CD8-positive, alpha-beta memory T cell (primary cell): ENCODE results near the gene CST1. TPM values are rescaled to one million over a fixed set of nuclear protein-coding genes. Genes with fewer than 3 reads are reported as not detected.
"Not testable (repeated sequence)": the region's sequence is repeated elsewhere in the genome, so short reads cannot be mapped to it uniquely, and the experiment has no call there.

ENCODE experiments used
- CTCF ChIA-PET: fragments of 350-600 bp; sonication (Branson Sonifier 250); formaldehyde crosslinking; loops from one replicate; lab custom pipeline; 2021; ENCODE audit warnings: antibody characterized with exemption; lab: Charles Lee
- POLR2A ChIA-PET: fragments of 350-600 bp; sonication (Branson Sonifier 250); formaldehyde crosslinking; loops from one replicate; lab custom pipeline; 2021; ENCODE audit warnings: antibody characterized with exemption; lab: Charles Lee
- DNase-seq, 5 donors: peaks; one replicate each; pipeline versions ENCODE4 v3.0.0 to v3.0.0-alpha.2; 2020 to 2022; ENCODE audit warnings: mixed read lengths in 1 of 5
- H3K27ac ChIP-seq: one replicate; pipeline ENCODE4 v1.7.0; 2013; ENCODE audit warnings: low read depth, mild to moderate bottlenecking, low read length, moderate library complexity
- H3K27me3 ChIP-seq: 2 replicates; pipeline ENCODE4 v1.7.0; 2013; ENCODE audit warnings: low read length, mild to moderate bottlenecking; ENCODE audit not compliant: insufficient read depth, poor library complexity, severe bottlenecking
- H3K36me3 ChIP-seq: 2 replicates; pipeline ENCODE4 v1.7.0; 2013; ENCODE audit warnings: mild to moderate bottlenecking, low read length, moderate library complexity; ENCODE audit not compliant: insufficient read depth
- H3K4me1 ChIP-seq: 2 replicates; pipeline ENCODE4 v1.7.0; 2013; ENCODE audit warnings: mild to moderate bottlenecking, low read length, moderate library complexity; ENCODE audit not compliant: insufficient read depth
- H3K4me3 ChIP-seq: 2 replicates; pipeline ENCODE4 v1.7.0; 2013; ENCODE audit warnings: mild to moderate bottlenecking, low read length
- H3K9me3 ChIP-seq: 2 replicates; pipeline ENCODE4 v1.7.0; 2013; ENCODE audit warnings: mild to moderate bottlenecking, low read length
- H3K27ac Mint-ChIP-seq, 8 donors: one replicate each; pipeline ENCODE4 v1.8.0; 2020 to 2021; ENCODE audit warnings: mixed read lengths in 8 of 8, mild to moderate bottlenecking in 6 of 8, inconsistent platforms in 3 of 8, moderate library complexity in 3 of 8
- H3K27me3 Mint-ChIP-seq, 2 donors: one replicate each; pipeline ENCODE4 v1.8.0; 2020 to 2021; ENCODE audit warnings: mixed read lengths in 2 of 2, mild to moderate bottlenecking in 1 of 2, moderate library complexity in 1 of 2
- H3K36me3 Mint-ChIP-seq, 3 donors: one replicate each; pipeline ENCODE4 v1.8.0; 2020 to 2021; ENCODE audit warnings: mixed read lengths in 3 of 3, inconsistent platforms in 1 of 3, mild to moderate bottlenecking in 1 of 3
- H3K4me1 Mint-ChIP-seq, 3 donors: one replicate each; pipeline ENCODE4 v1.8.0; 2020 to 2021; ENCODE audit warnings: mixed read lengths in 3 of 3, inconsistent platforms in 1 of 3, mild to moderate bottlenecking in 1 of 3
- H3K4me3 Mint-ChIP-seq, 7 donors: one replicate each; pipeline ENCODE4 v1.8.0; 2020 to 2021; ENCODE audit warnings: mixed read lengths in 7 of 7, mild to moderate bottlenecking in 6 of 7, moderate library complexity in 4 of 7, inconsistent platforms in 2 of 7
- H3K9me3 Mint-ChIP-seq, 5 donors: one replicate each; pipeline ENCODE4 v1.8.0; 2020 to 2022; ENCODE audit warnings: mixed read lengths in 5 of 5, mild to moderate bottlenecking in 3 of 5, moderate library complexity in 2 of 5, inconsistent platforms in 1 of 5
- polyA plus RNA-seq: library from polyadenylated mRNA; unstranded; fragments of 300-500 nt; fragmentation: Illumina TruSeq; gene quantifications from one replicate; pipeline ENCODE4 v1.2.3, GENCODE V29; 2021
- total RNA-seq, 2 experiments: library from RNA; stranded (reverse); gene quantifications; one replicate each; pipeline ENCODE4 v1.2.3, GENCODE V29; 2021

Gene CST1
- total and polyA plus RNA-seq, 3 experiments from 2014 or later = not detected

- H3K27me3 ChIP-seq, POLR2A ChIA-PET, CTCF ChIA-PET, H3K36me3 Mint-ChIP-seq, H3K9me3 Mint-ChIP-seq, H3K4me3 Mint-ChIP-seq, H3K27ac ChIP-seq, DNase-seq, H3K4me3 ChIP-seq, H3K9me3 ChIP-seq, H3K36me3 ChIP-seq, H3K27ac Mint-ChIP-seq, H3K4me1 Mint-ChIP-seq, H3K4me1 ChIP-seq: not testable (repeated sequence)
- peaks cover 8 to 22% of the 10 kb centered on the region in 2 donors for H3K27me3 Mint-ChIP-seq
Measured at GRCh38 chr20:23777380-23777779, 26.6 kb upstream of the CST1 start.

DNA sequence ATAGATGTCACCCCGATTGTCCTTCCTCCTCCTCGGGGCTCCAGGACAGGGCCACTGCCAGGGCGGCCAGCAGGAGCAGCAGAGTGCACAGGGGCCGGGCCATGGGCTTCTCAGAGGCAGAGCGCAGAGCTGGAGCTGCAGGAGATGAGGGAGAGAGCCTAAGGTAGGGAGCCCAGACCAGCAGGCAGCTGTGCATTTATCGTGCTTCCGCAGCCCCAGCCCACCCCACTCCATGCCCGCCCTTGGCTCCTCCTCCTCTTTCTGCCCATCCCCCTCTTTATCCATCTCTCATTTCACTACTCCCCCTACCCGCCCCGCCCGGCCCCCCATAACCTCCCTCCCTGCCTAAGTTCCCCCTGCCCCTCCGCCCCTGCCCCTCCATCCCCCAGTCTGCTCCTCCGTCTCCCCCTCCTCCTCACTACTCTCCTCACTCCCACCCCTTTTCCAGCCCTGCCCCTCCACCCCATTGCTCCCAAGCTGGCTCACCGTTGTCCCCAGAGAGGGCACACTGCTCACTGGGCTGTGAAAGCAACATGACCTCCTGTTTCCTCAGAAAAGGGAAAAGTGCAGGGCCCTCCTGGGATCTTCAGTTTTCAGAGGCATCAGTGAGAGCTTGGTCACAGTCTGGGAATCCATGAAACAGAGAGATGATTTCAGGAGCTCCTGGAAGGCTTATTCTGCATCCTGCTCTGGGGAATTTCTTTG lies 25.5 kb upstream of the CST1 start:
- Histone ChIP-seq H3K27ac (no peak overlapping the region), H3K9me3 (no peaks in the 10 kb centered on the region), H3K4me1 (no peaks in the 10 kb centered on the region), H3K27me3 (no peaks in the 10 kb centered on the region), H3K4me3 (no peak overlapping the region), H3K36me3 (no peaks in the 10 kb centered on the region)
- Mint-ChIP-seq H3K9me3 (peaks cover 0 to 1% (median 0%) of the 10 kb centered on the region in 5 donors), H3K4me1 (no peaks in the 10 kb centered on the region), H3K4me3 (no peak overlapping the region), H3K27ac (no peak overlapping the region), H3K36me3 (no peaks in the 10 kb centered on the region), H3K27me3 (peaks cover 8 to 22% of the 10 kb centered on the region in 2 donors)
- ChIA-PET CTCF (no interaction called here), POLR2A (no interaction called here)
- no peak for DNase-seq

- no peaks in the 10 kb centered on the region for H3K36me3 ChIP-seq
- Mint-ChIP-seq H3K9me3 (peaks cover 0 to 1% (median 0%) of the 10 kb centered on the region in 5 donors), H3K4me3 (no peak overlapping the region), H3K4me1 (no peaks in the 10 kb centered on the region), H3K27me3 (peaks cover 5 to 22% of the 10 kb centered on the region in 2 donors), H3K36me3 (no peaks in the 10 kb centered on the region), H3K27ac (no peak overlapping the region)
- DNase-seq = no peak
- no peak overlapping the region for H3K4me3 ChIP-seq
- ChIA-PET CTCF (no interaction called here), POLR2A (no interaction called here)
- H3K27ac ChIP-seq = no peak overlapping the region
- no peaks in the 10 kb centered on the region for H3K9me3 ChIP-seq
- H3K27me3 ChIP-seq = no peaks in the 10 kb centered on the region
- H3K4me1 ChIP-seq = no peaks in the 10 kb centered on the region
Measured at GRCh38 chr20:23774081-23774480, 23.3 kb upstream of the CST1 start.

DNA sequence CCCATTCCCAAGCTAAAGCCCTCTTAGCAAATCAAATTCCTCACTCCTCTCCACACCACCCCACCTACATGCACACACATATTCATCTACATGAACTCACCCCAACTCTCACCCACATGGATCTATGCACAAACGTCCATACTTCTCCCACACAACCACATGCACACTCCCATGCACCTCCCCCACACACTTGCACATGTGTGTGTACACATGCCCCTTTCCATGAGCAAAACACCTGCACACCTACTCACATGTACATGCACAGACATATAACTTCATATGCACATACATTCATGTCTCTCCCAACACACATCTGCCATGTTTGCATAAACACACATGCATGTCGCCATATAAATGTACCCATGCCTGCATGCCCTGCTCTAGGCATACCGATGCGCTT lies 22.8 kb upstream of the CST1 start:
- Mint-ChIP-seq H3K4me3 (no peak overlapping the region), H3K4me1 (no peaks in the 10 kb centered on the region), H3K27ac (no peak overlapping the region), H3K9me3 (peaks cover 0 to 1% (median 0%) of the 10 kb centered on the region in 5 donors), H3K27me3 (peaks cover 4 to 22% of the 10 kb centered on the region in 2 donors), H3K36me3 (no peaks in the 10 kb centered on the region)
- Histone ChIP-seq H3K4me1 (no peaks in the 10 kb centered on the region), H3K36me3 (no peaks in the 10 kb centered on the region), H3K27ac (no peak overlapping the region), H3K27me3 (no peaks in the 10 kb centered on the region), H3K9me3 (no peaks in the 10 kb centered on the region), H3K4me3 (no peak overlapping the region)
- no peak for DNase-seq
- POLR2A ChIA-PET = no interaction called here
- CTCF ChIA-PET = no interaction called here

DNA sequence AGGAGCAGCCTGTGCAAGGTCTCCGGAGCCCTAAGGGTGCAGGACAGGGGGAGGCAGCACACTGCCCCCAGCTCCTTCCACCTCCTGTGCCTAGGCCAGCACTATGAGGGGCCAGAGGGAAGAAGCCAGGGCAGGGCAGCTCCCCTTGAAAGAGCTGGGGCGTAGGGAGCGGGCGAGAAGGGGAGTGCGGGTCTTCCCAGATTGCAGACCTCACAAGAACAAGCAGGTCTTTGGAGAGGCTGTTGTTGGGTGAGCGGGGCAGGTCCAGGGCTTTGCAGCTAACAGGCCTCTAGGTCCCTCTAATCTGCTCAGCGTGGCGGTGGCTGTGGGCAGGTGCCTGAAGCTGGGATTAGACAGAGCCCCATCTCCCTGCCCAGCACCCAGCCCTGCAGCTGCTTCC lies 22.4 kb upstream of the CST1 start:
- DNase-seq = no peak
- Histone ChIP-seq H3K9me3 (no peaks in the 10 kb centered on the region), H3K27me3 (no peaks in the 10 kb centered on the region), H3K4me1 (no peaks in the 10 kb centered on the region), H3K27ac (no peak overlapping the region), H3K4me3 (no peak overlapping the region), H3K36me3 (no peaks in the 10 kb centered on the region)
- Mint-ChIP-seq H3K27me3 (peaks cover 4 to 22% of the 10 kb centered on the region in 2 donors), H3K27ac (no peak overlapping the region), H3K36me3 (no peaks in the 10 kb centered on the region), H3K4me3 (no peak overlapping the region), H3K4me1 (no peaks in the 10 kb centered on the region), H3K9me3 (peaks cover 0 to 1% (median 0%) of the 10 kb centered on the region in 5 donors)
- ChIA-PET CTCF (no interaction called here), POLR2A (no interaction called here)

DNA sequence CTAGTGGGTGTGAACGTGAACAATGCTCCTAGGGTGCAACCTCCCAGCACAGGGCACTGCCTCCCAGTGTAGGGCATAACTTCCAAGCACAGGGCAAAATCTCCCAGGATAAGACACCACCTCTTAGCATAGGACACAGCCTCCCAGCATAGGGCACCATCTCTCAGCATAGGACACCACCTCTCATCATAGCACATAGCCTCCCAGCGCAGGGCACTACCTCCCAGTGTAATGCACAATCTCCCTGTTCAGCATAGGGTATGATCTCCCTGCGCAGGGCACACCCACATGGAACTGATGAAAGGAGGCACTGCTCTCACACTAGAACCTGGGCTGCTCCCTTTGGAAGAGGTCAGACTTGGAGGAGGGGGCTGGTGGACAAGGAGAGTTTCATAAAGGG lies 21.3 kb upstream of the CST1 start:
- no peak overlapping the region for H3K27ac ChIP-seq
- Mint-ChIP-seq H3K9me3 (peaks cover 0 to 1% (median 0%) of the 10 kb centered on the region in 5 donors), H3K36me3 (no peaks in the 10 kb centered on the region), H3K27ac (no peak overlapping the region), H3K4me1 (no peaks in the 10 kb centered on the region), H3K4me3 (no peak overlapping the region), H3K27me3 (peaks cover 4 to 15% of the 10 kb centered on the region in 2 donors)
- H3K9me3 ChIP-seq = no peaks in the 10 kb centered on the region
- DNase-seq = no peak
- CTCF ChIA-PET = no interaction called here
- POLR2A ChIA-PET = no interaction called here
- no peaks in the 10 kb centered on the region for H3K27me3 ChIP-seq
- H3K4me3 ChIP-seq = no peak overlapping the region
- no peaks in the 10 kb centered on the region for H3K36me3 ChIP-seq
- H3K4me1 ChIP-seq = no peaks in the 10 kb centered on the region

- H3K27me3 Mint-ChIP-seq = peaks cover 2 to 10% of the 10 kb centered on the region in 2 donors
- no peak overlapping the region for H3K4me3 ChIP-seq
- no peaks in the 10 kb centered on the region for H3K9me3 ChIP-seq
- ChIA-PET POLR2A (no interaction called here), CTCF (interaction anchor here (0.8 kb wide), 1 partner anchor 12 kb away, joined by 3 read pairs; no protein-coding TSS in a partner anchor)
- no peak for DNase-seq
- no peaks in the 10 kb centered on the region for H3K27me3 ChIP-seq
- H3K4me3 Mint-ChIP-seq = no peak overlapping the region
- H3K27ac ChIP-seq = no peak overlapping the region
- H3K9me3 Mint-ChIP-seq = peaks cover 0 to 5% (median 0%) of the 10 kb centered on the region in 5 donors
- H3K36me3 ChIP-seq = no peaks in the 10 kb centered on the region
- H3K27ac Mint-ChIP-seq = no peak overlapping the region
- no peaks in the 10 kb centered on the region for H3K36me3 Mint-ChIP-seq
- no peaks in the 10 kb centered on the region for H3K4me1 Mint-ChIP-seq
- H3K4me1 ChIP-seq = no peaks in the 10 kb centered on the region
Measured at GRCh38 chr20:23770384-23770783, 19.6 kb upstream of the CST1 start.

DNA sequence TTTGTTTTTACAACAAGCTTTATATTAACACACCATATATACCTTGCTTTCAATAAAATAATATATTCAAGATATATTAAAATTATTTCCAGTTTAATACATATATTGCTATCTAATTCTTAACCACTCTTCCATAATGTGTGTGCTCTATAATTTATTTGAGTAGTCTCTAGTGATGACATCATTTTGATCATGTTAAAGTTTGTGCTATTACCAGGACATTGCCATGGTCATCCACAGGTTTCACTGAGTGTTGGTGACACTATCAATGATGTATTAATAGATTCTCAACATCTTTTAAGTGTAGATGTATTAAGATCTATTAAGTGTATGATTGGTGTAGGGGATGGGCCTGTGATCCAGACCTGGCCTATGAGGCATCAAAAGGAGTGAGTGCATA lies 17.8 kb upstream of the CST1 start:
- H3K36me3 Mint-ChIP-seq, H3K36me3 ChIP-seq, H3K4me3 Mint-ChIP-seq, H3K4me1 ChIP-seq, H3K27me3 Mint-ChIP-seq, H3K4me3 ChIP-seq, POLR2A ChIA-PET, H3K4me1 Mint-ChIP-seq, CTCF ChIA-PET, H3K27me3 ChIP-seq, DNase-seq, H3K27ac Mint-ChIP-seq, H3K9me3 Mint-ChIP-seq, H3K9me3 ChIP-seq, H3K27ac ChIP-seq: not testable (repeated sequence)
